Left ventricle myocardium inferior (tissue), 1 donor: Measurements from ENCODE around the gene TANGO2. TPM values are rescaled to one million over a fixed set of nuclear protein-coding genes. Genes with fewer than 3 reads are reported as not detected.

Source experiments
- DNase-seq: peaks from one replicate; pipeline ENCODE4 v3.0.0-alpha.2; 2020
- H3K27ac ChIP-seq: fragments of 200-600 bp; replicated peaks from 2 replicates; pipeline ENCODE4 v1.8.0; 2021
- H3K27me3 ChIP-seq: fragments of 200-600 bp; 2 replicates; pipeline ENCODE4 v1.8.0; 2021; ENCODE audit warnings: low read depth
- H3K36me3 ChIP-seq: fragments of 200-600 bp; 2 replicates; pipeline ENCODE4 v1.8.0; 2021
- H3K4me1 ChIP-seq: fragments of 200-600 bp; 2 replicates; pipeline ENCODE4 v1.8.0; 2021
- H3K4me3 ChIP-seq: fragments of 200-600 bp; 2 replicates; pipeline ENCODE4 v1.8.0; 2021; ENCODE audit warnings: mild to moderate bottlenecking, moderate library complexity
- H3K9me3 ChIP-seq: fragments of 200-600 bp; replicated peaks from 2 replicates; pipeline ENCODE4 v1.8.0; 2021
- intact Hi-C: fragments of 100-400 bp; cut with micrococcal nuclease; formaldehyde crosslinking; loops from one replicate; pipeline ENCODE4 v1.11.0; 2022
- total RNA-seq: library from RNA; stranded (reverse); fragmentation: NEBNext Ultra II Directional; extraction: Animal tissue kit (Norgen Biotek cat#: 25700); gene quantifications from one replicate; pipeline ENCODE4 v1.2.1, GENCODE V29; 2021
- TF ChIP-seq, protein P1 (sequence below): fragments of 200-600 bp; IDR thresholded peaks from 2 replicates; pipeline ENCODE4 v1.8.0; 2021; ENCODE audit warnings: antibody characterized with exemption, mild to moderate bottlenecking, borderline replicate concordance
- donor health status: DM: no; HTN: yes; CAD: no; lungs with severe emphysema.

The TANGO2 gene
- total RNA-seq, 1 donor from 2014 or later: 71.7 TPM

DNA sequence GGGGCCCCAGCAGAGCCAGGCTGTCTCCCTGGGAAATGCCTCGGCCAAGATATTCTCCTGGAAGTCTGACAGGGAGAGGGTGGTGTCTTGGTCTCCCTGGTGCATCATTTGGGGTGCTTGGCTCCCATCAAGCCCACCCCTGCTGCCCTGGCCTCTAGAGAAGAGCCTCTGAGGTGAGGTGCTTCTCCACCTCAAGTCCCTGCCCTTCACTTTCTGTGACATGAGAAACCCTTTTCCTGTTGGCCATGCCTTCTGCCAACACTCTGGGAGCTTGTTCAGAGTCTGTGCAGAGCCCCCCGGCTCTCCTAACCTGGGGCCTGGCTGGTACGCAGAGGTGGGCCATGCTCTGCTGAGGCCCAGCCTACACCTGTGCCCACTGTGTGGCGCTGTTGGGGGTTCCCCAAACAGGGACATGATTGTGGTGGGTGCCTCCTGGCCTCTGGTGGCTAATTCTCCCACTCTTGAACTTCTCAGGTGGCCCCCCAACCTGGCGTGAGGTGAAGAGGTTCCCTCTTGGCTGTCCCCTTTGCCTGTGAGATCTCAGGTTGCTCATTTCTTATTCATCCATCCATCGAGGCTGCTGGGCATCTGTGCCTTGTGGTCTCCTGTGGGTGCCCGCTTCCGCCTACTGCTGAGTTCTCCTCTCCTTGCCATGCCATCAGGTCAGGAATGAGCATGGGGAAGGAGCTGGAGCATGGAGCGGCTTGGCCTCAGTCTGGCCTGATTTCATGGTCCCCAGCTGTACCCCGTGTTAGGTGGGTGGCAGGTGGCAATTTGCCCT lies 40.0 kb downstream of the TANGO2 start:
- H3K27ac ChIP-seq: peak overlapping the region; percentile 60
- peaks cover 14% of the 10 kb centered on the region for H3K4me1 ChIP-seq
- peaks cover 73% of the 10 kb centered on the region for H3K36me3 ChIP-seq
- DNase-seq: no peak
- H3K9me3 ChIP-seq: no peaks in the 10 kb centered on the region
- intact Hi-C loops: no loop called here
- TF ChIP-seq, protein P1, sequence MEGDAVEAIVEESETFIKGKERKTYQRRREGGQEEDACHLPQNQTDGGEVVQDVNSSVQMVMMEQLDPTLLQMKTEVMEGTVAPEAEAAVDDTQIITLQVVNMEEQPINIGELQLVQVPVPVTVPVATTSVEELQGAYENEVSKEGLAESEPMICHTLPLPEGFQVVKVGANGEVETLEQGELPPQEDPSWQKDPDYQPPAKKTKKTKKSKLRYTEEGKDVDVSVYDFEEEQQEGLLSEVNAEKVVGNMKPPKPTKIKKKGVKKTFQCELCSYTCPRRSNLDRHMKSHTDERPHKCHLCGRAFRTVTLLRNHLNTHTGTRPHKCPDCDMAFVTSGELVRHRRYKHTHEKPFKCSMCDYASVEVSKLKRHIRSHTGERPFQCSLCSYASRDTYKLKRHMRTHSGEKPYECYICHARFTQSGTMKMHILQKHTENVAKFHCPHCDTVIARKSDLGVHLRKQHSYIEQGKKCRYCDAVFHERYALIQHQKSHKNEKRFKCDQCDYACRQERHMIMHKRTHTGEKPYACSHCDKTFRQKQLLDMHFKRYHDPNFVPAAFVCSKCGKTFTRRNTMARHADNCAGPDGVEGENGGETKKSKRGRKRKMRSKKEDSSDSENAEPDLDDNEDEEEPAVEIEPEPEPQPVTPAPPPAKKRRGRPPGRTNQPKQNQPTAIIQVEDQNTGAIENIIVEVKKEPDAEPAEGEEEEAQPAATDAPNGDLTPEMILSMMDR: peak; percentile 2
- no peak overlapping the region for H3K4me3 ChIP-seq
- H3K27me3 ChIP-seq: no peaks in the 10 kb centered on the region

- Histone ChIP-seq H3K4me3 (no peak overlapping the region), H3K4me1 (peaks cover 14% of the 10 kb centered on the region), H3K27me3 (no peaks in the 10 kb centered on the region), H3K27ac (peak overlapping the region; percentile 60), H3K9me3 (no peaks in the 10 kb centered on the region), H3K36me3 (peaks cover 71% of the 10 kb centered on the region)
- TF ChIP-seq, protein P1: no peak
- no peak for DNase-seq
- intact Hi-C loops: no loop called here
Measured at GRCh38 chr22:20061481-20061861, 40.6 kb downstream of the TANGO2 start.

- intact Hi-C loops: no loop called here
- DNase-seq: no peak
- TF ChIP-seq, protein P1: no peak
- Histone ChIP-seq H3K9me3 (no peaks in the 10 kb centered on the region), H3K27ac (peak overlapping the region; percentile 60), H3K4me3 (no peak overlapping the region), H3K36me3 (peaks cover 64% of the 10 kb centered on the region), H3K4me1 (peaks cover 14% of the 10 kb centered on the region), H3K27me3 (no peaks in the 10 kb centered on the region)
Measured at GRCh38 chr22:20062043-20062765, 41.3 kb downstream of the TANGO2 start.

DNA sequence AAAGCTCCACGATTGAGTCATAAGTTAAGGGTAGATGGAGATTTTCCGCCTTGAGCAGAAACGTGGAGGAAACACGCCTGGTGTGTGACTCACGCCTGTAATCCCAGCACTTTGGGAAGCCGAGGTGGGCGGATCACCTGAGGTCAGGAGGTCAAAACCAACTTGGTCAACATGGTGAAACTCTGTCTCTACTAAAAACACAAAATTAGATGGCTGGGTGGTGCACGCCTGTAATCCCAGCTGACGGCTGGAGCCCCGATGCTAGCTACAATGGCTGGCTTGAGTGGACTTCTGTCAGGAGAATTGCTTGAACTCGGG lies 41.8 kb downstream of the TANGO2 start:
- H3K27ac ChIP-seq: no peak overlapping the region
- H3K27me3 ChIP-seq: no peaks in the 10 kb centered on the region
- peaks cover 58% of the 10 kb centered on the region for H3K36me3 ChIP-seq
- no peaks in the 10 kb centered on the region for H3K9me3 ChIP-seq
- no peak for DNase-seq
- H3K4me3 ChIP-seq: no peak overlapping the region
- TF ChIP-seq, protein P1: no peak
- intact Hi-C loops: no loop called here
- peaks cover 14% of the 10 kb centered on the region for H3K4me1 ChIP-seq

DNA sequence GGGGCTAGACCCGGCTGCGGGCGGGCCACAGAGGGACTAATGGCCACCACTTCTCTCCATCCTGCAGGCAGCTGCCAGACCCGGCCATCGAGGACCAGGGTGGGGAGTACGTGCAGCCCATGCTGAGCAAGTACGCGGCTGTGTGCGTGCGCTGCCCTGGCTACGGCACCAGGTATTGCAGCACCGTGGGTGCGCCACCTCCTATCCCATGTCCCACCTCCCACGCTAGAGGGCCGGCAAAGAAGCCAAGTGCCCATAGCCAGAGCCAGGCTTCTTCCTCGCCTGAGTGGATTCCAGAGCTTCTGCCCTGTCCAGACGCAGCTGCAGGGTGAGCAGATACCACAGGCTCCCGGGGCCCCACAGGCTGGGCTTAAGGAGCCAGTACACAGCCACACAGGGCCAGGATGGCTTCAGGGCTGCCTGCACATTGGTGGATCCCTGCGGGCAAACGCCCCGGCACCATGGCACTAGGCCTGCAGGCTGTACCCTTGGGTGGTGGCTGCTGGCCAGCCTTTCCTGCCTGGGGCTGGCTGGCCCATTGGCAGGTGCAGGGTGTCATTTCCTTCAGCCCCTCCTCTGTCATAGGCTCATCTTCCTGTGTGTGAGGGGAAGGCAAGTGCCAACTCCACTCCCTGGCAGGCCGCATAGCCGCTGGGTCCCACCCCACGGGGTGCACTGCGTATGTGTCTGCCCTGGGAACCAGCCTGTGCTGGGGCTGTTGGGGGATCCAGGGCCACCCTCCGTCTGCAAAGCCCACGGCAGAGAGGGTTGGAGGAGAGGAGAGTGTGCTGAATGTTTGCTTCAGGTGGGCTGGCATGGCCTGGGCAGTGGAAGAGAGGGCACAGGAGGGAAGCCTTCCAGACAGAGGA lies 42.6 kb downstream of the TANGO2 start:
- Histone ChIP-seq H3K4me3 (no peak overlapping the region), H3K4me1 (peaks cover 14% of the 10 kb centered on the region), H3K9me3 (no peaks in the 10 kb centered on the region), H3K27me3 (no peaks in the 10 kb centered on the region), H3K36me3 (peaks cover 52% of the 10 kb centered on the region), H3K27ac (no peak overlapping the region)
- TF ChIP-seq, protein P1: no peak
- DNase-seq: no peak
- intact Hi-C loops: no loop called here
